A549 treated with RU486 at 1 μM for 4 hours (cell line): ENCODE results near the gene TMEM204. TPM values are rescaled to one million over a fixed set of nuclear protein-coding genes. Genes with fewer than 3 reads are reported as not detected.

Experiments
- total RNA-seq: library from RNA; stranded (reverse); fragments of 200-300 nt; extraction: Qiagen RNA extraction; gene quantifications from 5 replicates; pipeline ENCODE4 v1.2.3, GENCODE V29; 2022; ENCODE audit warnings: low read depth

TMEM204 gene
- total RNA-seq = not detected in 5 replicates

GRCh38 chr16:1533443-1533951 is at the start of gene TMEM204:
Gene TMEM204, plus strand, starts transcription at chr16:1533666. Its CDS starts 610 bp downstream, at chr16:1534276.

GRCh38 chr16:1488619-1489018 is 44.8 kb upstream of the TMEM204 start, which contains the start of gene PTX4:
Gene PTX4, minus strand, starts transcription at chr16:1488944. Its CDS starts 35 bp downstream, at chr16:1488909.

GRCh38 chr16:1492923-1493745 is 40.3 kb upstream of the TMEM204 start, which contains the start of gene TELO2:
Gene TELO2, plus strand, starts transcription at chr16:1493360. Its CDS starts 922 bp downstream, at chr16:1494282.

Other genes with a start within 250 kb of the TMEM204 start
- gene UBE2I, start 224.0 kb upstream of the TMEM204 start, total RNA-seq = 162 to 245 TPM (median 176 TPM) in 5 replicates
- gene BAIAP3, start 200.0 kb upstream of the TMEM204 start, total RNA-seq = 0.90 to 1.2 TPM (median 0.99 TPM) in 5 replicates
- gene TSR3, start 181.8 kb upstream of the TMEM204 start, total RNA-seq = 56.5 to 98.9 TPM (median 94.1 TPM) in 5 replicates
- 22.0 to 35.1 TPM (median 34.2 TPM) in 5 replicates for gene GNPTG, start 181.7 kb upstream of the TMEM204 start, total RNA-seq
- gene UNKL, start 119.0 kb upstream of the TMEM204 start, total RNA-seq = 23.4 to 44.3 TPM (median 41.7 TPM) in 5 replicates
- 30.1 to 39.9 TPM (median 36.1 TPM) in 5 replicates for gene UQCC4, start 112.9 kb upstream of the TMEM204 start, total RNA-seq
- not detected in 5 replicates for gene PERCC1, start 102.6 kb upstream of the TMEM204 start, total RNA-seq
- 0.13 to 0.49 TPM (median 0.41 TPM) in 5 replicates for gene CCDC154, start 89.1 kb upstream of the TMEM204 start, total RNA-seq
- gene CLCN7, start 58.6 kb upstream of the TMEM204 start, total RNA-seq = 54.7 to 83.5 TPM (median 74.9 TPM) in 5 replicates
- not detected in 5 replicates for gene PTX4, start 44.7 kb upstream of the TMEM204 start, total RNA-seq
- gene TELO2, start 40.3 kb upstream of the TMEM204 start, total RNA-seq = 26.4 to 46.2 TPM (median 38.6 TPM) in 5 replicates
- gene IFT140, start 78.4 kb downstream of the TMEM204 start, total RNA-seq = 7.3 to 9.4 TPM (median 8.9 TPM) in 5 replicates
- 12.1 to 16.1 TPM (median 14.5 TPM) in 5 replicates for gene CRAMP1, start 78.7 kb downstream of the TMEM204 start, total RNA-seq
- gene JPT2, start 144.6 kb downstream of the TMEM204 start, total RNA-seq = 161 to 209 TPM (median 164 TPM) in 5 replicates
- gene MAPK8IP3, start 172.5 kb downstream of the TMEM204 start, total RNA-seq = 33.5 to 60.3 TPM (median 44.8 TPM) in 5 replicates
- gene NME3, start 237.9 kb downstream of the TMEM204 start, total RNA-seq = 30.6 to 59.4 TPM (median 55.1 TPM) in 5 replicates
- 5.0 to 10.8 TPM (median 9.1 TPM) in 5 replicates for gene EME2, start 239.1 kb downstream of the TMEM204 start, total RNA-seq
- 170 to 265 TPM (median 253 TPM) in 5 replicates for gene MRPS34, start 239.5 kb downstream of the TMEM204 start, total RNA-seq
- gene SPSB3, start 248.9 kb downstream of the TMEM204 start, total RNA-seq = 13.2 to 26.3 TPM (median 22.3 TPM) in 5 replicates
- 57.3 to 88.6 TPM (median 81.3 TPM) in 5 replicates for gene NUBP2, start 249.3 kb downstream of the TMEM204 start, total RNA-seq